Measurements from ENCODE around the gene LAS1L. TPM values are rescaled to one million over a fixed set of nuclear protein-coding genes. Genes with fewer than 3 reads are reported as not detected.
"Not testable (repeated sequence)": the region's sequence is repeated elsewhere in the genome, so short reads cannot be mapped to it uniquely, and the experiment has no call there.

Gene LAS1L
- total RNA-seq, 1 experiment from 2014 or later = 48.7 TPM

GRCh38 chrX:65518980-65519379 lies 15.6 kb downstream of the LAS1L start:
- not testable (repeated sequence) for DNase-seq (ENCODE audit: extremely low read depth, low read depth)

DNA sequence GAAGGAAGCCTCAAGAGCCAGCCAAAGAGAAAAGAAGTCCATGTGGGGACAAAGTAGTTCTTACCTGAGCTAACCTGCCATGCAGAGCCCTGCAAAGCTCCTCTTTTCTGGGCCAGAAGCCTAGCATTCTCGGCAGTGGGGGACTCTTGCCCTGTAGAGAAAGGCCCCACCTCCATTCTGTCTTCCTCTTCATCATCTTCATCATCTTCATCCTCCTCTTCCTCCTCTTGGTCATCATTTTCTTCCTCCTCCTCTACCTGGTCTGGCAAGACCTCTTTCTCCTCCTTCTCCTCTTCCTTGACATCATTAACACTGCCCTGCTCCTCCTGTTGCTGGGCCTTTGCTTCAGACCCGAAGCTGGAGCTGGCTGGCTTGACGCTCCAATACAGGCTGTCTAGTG lies 16.7 kb downstream of the LAS1L start:
- no peak for DNase-seq (ENCODE audit: extremely low read depth, low read depth)

- DNase-seq (ENCODE audit: extremely low read depth, low read depth) = no peak
These were observed 17.8 kb downstream of the LAS1L start for GRCh38 chrX:65516756-65517155.

GRCh38 chrX:65513610-65514009 lies 21.0 kb downstream of the LAS1L start:
- no peak for DNase-seq (ENCODE audit: extremely low read depth, low read depth)

DNA sequence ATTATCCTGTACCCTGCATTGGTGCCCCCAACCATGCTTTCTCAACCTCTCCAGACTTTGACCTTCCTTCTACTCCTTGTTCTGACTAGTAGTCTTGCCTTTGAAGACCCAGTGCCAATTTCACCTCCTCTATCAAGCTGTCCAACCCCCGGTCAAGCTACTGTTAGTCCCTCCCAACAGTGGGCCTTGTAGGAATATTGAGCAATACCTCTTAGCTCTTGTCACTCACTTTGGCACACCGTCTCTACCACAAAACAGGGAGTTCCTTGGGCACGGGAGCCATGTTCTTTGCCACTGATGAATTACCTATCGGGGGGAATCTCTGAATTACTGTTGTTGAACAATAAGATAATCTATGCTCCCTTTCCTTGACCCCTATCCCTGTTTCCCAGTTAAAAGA lies 25.2 kb downstream of the LAS1L start:
- DNase-seq (ENCODE audit: extremely low read depth, low read depth) = no peak

DNA sequence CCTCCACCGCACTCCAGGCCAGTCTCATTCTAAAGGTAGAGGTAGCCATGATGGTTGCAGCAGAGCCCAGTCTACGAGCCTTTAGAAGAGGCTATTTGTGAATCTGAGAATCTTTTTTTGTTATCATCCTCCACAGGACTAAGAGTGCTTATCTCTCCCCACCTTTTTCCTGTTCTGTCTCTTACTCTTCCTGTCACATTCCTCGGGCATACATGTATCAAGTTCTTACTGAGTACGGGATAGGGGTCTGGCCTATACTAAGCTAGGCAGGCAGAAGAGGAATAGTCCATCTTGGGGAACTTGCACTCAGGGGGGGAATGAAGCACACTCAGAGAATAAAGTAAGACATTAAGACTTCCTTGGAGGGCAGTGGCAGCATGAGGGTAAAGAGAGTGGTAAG lies 25.7 kb downstream of the LAS1L start:
- DNase-seq (ENCODE audit: extremely low read depth, low read depth) = no peak

DNA sequence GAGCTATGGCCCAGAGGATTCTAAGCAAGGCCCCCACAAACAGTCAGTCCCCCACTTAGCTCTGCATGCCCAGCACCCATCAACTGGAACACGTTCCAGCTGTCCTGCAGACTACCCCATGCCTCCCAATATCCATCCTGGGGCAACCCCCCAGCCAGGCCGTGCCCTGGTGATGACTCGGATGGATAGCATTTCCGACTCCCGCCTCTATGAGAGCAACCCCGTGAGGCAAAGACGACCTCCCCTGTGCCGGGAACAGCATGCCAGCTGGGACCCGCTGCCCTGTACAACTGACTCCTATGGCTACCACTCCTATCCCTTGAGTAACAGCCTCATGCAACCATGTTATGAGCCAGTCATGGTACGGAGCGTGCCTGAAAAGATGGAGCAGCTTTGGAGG lies 32.0 kb downstream of the LAS1L start:
- no peak for DNase-seq (ENCODE audit: extremely low read depth, low read depth)

DNA sequence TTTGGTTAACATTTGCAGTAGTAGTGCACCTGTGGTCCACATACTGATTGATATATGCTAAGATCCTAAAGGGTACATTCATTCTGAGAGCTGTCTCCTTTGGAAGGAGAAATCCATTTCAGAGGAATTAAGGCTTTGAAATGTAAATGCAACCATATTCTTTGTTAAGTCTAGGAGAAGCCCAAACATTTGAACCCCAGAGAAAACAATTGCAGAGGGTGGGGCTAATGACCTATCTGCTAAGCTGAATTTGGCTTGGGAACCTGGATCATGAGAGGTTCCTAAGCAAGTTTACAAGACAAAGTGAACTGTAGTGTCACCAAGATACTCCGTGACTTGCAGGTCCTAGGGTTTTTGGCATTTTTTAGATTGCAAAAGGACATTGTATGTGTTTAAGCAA lies 41.2 kb downstream of the LAS1L start:
- DNase-seq (ENCODE audit: extremely low read depth, low read depth) = no peak

DNA sequence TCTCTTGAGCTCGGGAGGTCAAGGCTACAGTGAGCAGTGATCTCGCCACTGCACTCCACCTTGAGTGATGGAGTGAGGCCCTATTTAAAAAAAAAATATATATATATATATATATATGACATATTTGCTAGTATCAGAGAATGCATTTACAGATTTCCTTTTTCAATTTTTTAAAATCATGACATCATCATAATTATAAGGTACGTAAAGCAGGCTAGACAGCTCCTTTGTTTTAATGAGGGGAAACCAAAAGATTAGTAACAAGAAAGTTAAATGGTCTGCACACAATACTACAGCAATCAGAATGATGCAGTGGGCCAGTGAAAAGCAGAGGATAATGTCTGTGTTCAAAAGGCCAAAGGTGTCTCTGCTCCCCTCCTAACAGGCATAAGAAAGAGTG lies 43.0 kb downstream of the LAS1L start:
- no peak for DNase-seq (ENCODE audit: extremely low read depth, low read depth)

- no peak for DNase-seq (ENCODE audit: extremely low read depth, low read depth)
These were observed 46.1 kb downstream of the LAS1L start for GRCh38 chrX:65488495-65488894.

GRCh38 chrX:65480960-65481359 lies 53.6 kb downstream of the LAS1L start:
- DNase-seq (ENCODE audit: extremely low read depth, low read depth) = no peak

- not testable (repeated sequence) for DNase-seq (ENCODE audit: extremely low read depth, low read depth)
These were observed 55.5 kb downstream of the LAS1L start for GRCh38 chrX:65479102-65479501.

- DNase-seq (ENCODE audit: extremely low read depth, low read depth) = no peak
These were observed 58.0 kb downstream of the LAS1L start for GRCh38 chrX:65476564-65476963.

GRCh38 chrX:65463550-65463949 lies 71.0 kb downstream of the LAS1L start:
- DNase-seq (ENCODE audit: extremely low read depth, low read depth) = no peak

Other genes with a start within 250 kb of the LAS1L start
- 238 and 251 TPM in 2 replicates for gene MSN, start 132.9 kb upstream of the LAS1L start, total RNA-seq (2014; rRNA removed; shearing (Covaris generic))

Measured in NCI-H460 (cell line).